NCI-H1694 treated with DMSO at 0.1 percent for 48 hours (cell line): ENCODE measurements around the gene MARK2.

ENCODE experiments used
- DNase-seq: peaks from one replicate; lab custom pipeline; 2025; lab: John Stamatoyannopoulos, UW

MARK2 gene

DNA sequence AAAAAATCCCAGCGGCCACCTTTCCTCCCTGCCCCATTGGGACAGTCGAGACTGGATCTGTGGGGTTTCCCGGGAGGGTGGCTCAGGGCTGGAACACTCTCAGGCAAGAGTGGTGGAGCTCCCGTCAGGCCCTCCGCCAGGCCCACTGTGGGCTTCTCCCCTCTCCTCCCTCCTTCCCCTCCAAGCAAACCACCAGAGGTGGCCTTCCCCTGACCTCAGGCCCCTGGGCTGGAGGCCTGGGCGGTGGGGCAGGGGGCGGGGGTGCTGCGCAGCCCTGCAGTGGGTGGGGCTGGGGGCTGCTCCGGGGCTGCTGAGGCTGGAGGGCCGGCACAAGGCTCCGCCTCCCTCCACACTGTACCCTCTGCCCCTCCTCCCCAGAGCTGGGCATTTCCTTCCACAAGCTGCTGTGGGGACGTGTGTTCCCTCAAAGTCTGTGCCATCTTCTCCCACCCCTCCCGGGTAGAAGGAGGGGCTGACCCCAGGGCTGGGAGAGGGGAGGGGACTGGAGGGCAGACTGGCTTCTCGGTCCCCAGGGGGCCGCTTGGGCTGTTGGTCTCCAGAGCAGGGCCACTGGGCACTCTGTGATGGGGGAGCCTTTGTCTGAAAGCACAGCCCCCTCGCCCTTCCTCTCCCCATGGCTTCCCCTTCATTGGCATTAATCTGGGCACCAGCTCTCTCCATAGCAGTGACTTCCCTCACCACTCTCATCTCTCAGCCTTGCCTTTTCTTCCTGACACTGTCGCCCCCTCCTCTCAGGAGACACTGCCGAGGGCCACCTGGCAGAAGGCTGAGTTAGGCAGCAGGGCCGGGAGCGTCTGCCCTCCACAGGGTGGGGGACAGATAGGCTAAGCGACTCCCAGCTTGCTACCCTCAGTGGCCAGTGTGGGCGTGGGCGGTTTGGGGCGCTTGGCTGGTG is 70.9 kb downstream of the MARK2 start:
- no peak for DNase-seq

- DNase-seq, result no peak
Observed at GRCh38 chr11:63910675-63911074, 71.8 kb downstream of the MARK2 start.

GRCh38 chr11:63911440-63911839 is 72.5 kb downstream of the MARK2 start:
- no peak for DNase-seq

GRCh38 chr11:63911876-63912275 is 73.0 kb downstream of the MARK2 start:
- no peak for DNase-seq

- no peak for DNase-seq
Observed at GRCh38 chr11:63912678-63913077, 73.8 kb downstream of the MARK2 start.

DNA sequence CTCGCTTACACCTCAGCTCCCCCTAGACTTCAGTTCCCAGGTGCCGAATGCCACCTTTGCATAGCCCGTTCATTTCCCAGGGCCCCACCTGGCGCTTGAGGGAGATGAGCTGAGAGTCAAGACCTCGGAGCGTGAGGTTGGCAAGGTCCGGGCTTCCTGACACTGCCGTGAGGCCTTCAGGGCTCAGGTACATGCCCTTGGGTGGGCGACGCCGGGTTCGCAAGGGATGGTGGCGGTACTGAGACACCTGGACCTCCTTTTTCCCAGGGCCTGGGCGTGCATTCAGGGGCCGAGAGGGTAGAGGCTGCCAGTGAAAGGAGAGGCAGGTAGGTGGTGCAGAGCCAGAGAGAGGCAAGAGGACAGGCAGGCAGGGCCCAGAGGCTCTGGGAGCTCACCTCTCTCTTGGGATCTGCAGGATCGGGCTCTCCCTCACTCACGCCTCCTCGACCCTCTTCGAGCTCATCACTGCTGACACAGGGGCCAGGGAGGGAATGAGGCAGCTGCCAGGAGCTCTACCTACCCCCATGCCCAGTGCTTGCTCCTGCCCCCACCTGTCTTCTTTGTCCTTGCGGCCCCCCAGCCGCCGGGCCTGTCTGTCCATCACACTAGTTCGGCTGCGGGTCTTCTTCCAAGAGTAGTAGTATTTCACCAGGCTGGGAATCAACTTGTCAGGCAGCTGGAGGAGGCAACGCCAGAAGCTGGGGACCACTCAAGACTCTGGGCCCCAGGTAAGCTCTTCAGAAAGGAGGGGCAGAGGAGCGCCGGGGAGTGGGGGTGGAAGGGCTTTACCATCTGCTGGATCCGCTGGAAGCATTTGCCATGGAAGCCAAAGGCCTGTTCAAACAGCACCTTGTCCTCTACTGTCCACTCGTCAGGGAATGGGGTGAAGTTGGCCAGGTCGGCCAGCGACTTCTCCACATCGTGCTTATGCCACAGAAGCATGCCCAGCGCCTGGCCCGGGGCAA is 75.2 kb downstream of the MARK2 start:
- no peak for DNase-seq

- DNase-seq, result no peak
Observed at GRCh38 chr11:63914896-63915691, 76.2 kb downstream of the MARK2 start.

GRCh38 chr11:63915961-63916836 is 77.3 kb downstream of the MARK2 start:
- peak; percentile 22 for DNase-seq

DNA sequence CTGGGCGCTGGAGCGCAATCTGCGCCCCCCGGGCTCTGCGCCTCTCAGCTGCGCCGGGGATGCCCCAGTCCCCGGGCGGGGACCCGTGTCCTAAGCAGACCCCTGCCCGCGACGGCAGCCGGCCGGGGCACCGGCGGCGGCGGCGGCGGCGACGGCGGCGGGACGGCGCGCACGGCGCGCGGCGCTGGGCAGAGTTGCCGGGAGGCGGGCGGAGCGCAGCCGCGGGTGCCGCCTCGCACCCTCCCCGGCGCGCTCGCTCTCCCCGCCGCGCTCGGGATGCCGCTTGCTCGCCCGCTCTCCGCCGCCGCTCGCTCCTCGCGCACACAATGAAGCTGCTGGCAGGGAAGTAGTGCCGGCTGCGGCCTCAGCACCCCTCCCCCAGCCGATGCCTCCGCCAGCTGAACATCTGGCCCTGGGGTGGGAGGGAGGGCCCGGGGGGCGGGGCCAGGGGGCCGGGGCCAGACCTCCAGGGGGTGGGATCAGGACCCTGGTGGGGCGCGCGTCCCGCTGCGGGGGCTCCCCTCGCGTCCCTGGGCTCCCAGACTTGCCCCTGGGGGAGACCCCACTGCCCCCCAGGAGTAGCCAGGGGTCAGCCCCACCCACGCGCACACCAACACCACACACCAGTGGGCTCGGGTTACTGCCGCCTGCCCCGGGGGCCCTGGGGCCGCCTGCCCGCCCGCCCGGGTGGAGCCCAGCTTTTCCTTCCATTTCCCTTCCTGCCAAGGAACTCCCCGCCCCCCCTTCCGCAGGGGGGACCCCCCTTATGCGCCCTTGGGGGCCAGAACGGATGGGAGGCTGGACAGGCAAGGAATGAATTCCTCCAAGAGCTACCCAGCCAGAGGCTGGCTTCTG is 78.2 kb downstream of the MARK2 start, which contains the start of gene RCOR2:
RCOR2 (minus strand) TSS at position 328 of the 855 bp plus-strand sequence. CDS start 708 bp downstream, outside the sequence.
- DNase-seq, result peak; percentile 64

GRCh38 chr11:63917692-63918506 is 79.0 kb downstream of the MARK2 start:
- DNase-seq, result peak; percentile 83

DNA sequence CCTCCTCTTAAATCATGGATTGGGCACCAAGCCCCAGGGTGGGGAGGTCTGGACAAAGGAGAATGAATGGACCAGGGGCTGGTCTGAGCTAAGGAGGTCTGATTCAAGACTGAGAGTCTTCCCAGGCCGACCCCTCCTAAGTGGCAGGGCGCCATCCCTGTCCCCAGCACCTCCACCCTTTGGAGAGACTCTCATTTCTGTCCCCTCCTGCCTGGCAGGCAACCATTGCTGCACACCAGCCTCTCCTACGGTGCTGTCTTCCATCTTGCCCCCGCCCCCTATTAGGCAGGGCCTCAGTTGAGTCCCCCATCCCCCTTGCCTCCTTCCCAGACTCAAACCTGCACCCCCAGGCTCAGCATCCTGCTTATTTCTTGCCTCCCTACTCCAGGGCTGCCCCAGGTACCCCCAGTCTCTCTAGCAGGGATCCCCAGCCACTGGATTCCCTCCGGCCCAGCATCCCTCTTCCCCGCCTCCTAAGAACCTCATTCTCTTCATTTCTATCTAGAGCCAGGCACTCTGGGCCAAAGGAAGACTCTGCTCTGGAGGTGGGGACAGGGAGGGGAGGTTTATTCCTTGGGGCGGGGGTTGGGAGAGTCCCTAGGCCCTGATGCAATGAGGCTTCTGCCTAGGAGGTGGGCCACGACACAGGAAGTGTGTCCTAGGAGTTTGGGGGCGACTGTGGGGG is 79.7 kb downstream of the MARK2 start:
- DNase-seq, result no peak

- DNase-seq, result no peak
Observed at GRCh38 chr11:63919267-63920125, 80.6 kb downstream of the MARK2 start.

- DNase-seq, result no peak
Observed at GRCh38 chr11:63920126-63920938, 81.4 kb downstream of the MARK2 start.

DNA sequence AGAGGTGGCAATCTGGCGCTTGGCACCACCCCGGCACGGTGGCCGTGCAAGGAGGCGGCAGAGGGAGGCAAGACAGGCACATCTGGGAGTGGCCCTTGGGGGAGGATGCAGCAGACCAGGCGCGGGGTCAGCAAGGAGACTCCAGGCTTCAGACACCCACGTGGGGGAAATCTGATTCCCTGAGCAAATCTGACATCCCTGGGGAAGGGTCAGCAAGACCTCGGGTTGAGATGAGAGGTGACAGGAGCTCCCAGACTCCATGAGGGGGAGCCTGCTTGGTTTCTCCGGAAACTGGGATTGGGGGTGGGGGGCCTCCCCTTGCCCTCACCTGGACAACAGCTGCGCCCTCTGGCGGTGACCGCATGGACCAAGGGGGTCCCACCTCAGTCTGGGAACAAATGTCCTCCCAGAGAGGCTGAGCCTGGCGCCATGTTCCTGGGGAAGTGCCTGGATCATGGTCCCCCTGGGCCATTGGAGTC is 82.1 kb downstream of the MARK2 start:
- DNase-seq, result no peak

DNA sequence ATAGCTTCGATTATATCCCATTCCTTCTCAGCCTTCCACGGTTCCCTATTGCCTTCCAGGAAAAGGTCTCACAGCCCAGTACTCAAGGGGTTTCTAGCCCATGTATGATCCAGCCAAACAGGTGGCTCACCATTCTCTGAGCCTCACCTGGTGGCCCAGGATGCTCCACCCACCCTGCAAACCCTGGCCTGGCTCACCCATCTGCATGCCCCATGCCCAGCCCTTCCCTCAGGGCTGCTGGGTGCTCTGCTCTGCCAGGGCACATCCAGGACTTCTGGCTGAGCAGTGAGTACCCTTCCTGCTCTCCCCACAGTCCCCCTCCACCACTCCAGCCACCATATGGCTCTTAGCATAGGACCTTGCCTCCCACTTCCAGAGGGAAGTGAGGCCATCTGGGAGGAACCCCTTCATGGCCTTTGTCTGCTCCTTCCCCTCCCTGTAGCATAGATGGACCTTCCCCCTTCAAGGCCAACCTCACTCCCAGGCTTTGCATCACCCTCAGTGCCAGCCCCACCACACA is 83.8 kb downstream of the MARK2 start:
- DNase-seq, result no peak

DNA sequence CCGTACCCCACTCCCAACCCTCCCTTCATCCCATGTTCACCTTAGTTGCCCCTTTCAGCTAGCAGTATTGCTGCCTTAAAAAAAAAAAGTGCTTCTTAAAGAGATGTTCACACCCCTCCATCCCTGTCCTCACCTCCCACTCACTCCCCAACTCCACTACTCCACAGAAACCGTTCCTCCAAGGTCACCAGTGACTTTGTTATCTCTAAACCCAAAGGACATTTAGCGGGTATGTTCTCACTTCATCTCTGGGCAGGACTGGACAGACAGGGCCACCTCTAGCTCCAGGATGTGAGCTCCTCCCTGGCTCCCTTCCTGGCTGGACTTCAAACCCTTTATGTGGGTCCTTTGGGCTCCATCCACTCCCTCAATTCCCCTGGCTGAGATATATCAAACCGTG is 84.4 kb downstream of the MARK2 start:
- DNase-seq, result no peak
